ENCODE data around the gene PDGFRB. TPM values are rescaled to one million over a fixed set of nuclear protein-coding genes. Genes with fewer than 3 reads are reported as not detected.

Gene PDGFRB
- total and polyA plus RNA-seq, 2 of the 8 experiments (the other 6 are each of a cell fraction or from before 2014, with no cell fraction given) = 4.2 to 13.7 TPM

- CTCF ChIA-PET (ENCODE audit: partially characterized antibody) = interaction anchor here (0.6 to 17.8 kb wide), 16 partner anchors 14 to 215 kb away, joined by 3 to 406 read pairs (median 9); partner anchors contain the start of genes CDX1, PDGFRB and SLC6A7
- Histone ChIP-seq H4K91ac (replicated peaks; ENCODE audit: insufficient read length, low read length) (no peak overlapping the region), H2AK5ac (ENCODE audit: low read depth, low read length) (no peak overlapping the region), H3K56ac (replicated peaks; ENCODE audit: insufficient read length, low read depth, low read length) (no peak overlapping the region), H3K79me1 (ENCODE audit: low read depth, low read length) (no peaks in the 10 kb centered on the region; the same call in 1 of the 2 replicates), H2AFZ (ENCODE audit: low read length) (no peak overlapping the region), H3K23ac (ENCODE audit: insufficient read length) (no peak overlapping the region), H3K9ac (replicated peaks in 1 of 4; ENCODE audit: extremely low read depth in 1 of 4, low read depth in 3 of 4, low read length in 3 of 4) (no peak overlapping the region), H2BK5ac (ENCODE audit: low read depth, low read length) (no peak overlapping the region), H4K5ac (ENCODE audit: insufficient read length, low read depth, low read length) (no peak overlapping the region), H3K4me3 (ENCODE audit: extremely low read depth in 1 of 4, insufficient read depth in 2 of 4, low read depth in 3 of 4, low read length in 4 of 4) (no peak overlapping the region), H3K14ac (ENCODE audit: insufficient read length) (no peak overlapping the region), H3K4me2 (ENCODE audit: insufficient read depth in 1 of 2, low read depth in 2 of 2, low read length in 2 of 2) (no peak overlapping the region), H3K9me3 (ENCODE audit: insufficient read depth in 2 of 2, low read depth in 1 of 2, low read length in 1 of 2) (no peaks in the 10 kb centered on the region), H3K4ac (replicated peaks; ENCODE audit: insufficient read length, low read depth, low read length) (no peak overlapping the region), H2BK20ac (ENCODE audit: low read length) (no peak overlapping the region), H2BK120ac (replicated peaks; ENCODE audit: low read depth, low read length) (no peak overlapping the region), H3K18ac (ENCODE audit: extremely low read depth, low read length) (no peak overlapping the region), H3K36me3 (ENCODE audit: control insufficient read depth in 2 of 4, insufficient read depth in 4 of 4, low read length in 3 of 4) (no peaks in the 10 kb centered on the region), H2BK15ac (ENCODE audit: low read length) (no peak overlapping the region), H4K20me1 (replicated peaks in 1 of 2; ENCODE audit: control insufficient read depth in 1 of 2, insufficient read depth in 2 of 2, low read length in 2 of 2) (no peaks in the 10 kb centered on the region), H3K4me1 (replicated peaks in 1 of 4; ENCODE audit: control insufficient read depth in 3 of 4, insufficient read depth in 4 of 4, low read length in 3 of 4) (no peaks in the 10 kb centered on the region; a peak in 1 of 7 replicates), H3K79me2 (ENCODE audit: control insufficient read depth in 1 of 2, insufficient read depth in 2 of 2, low read length in 2 of 2) (no peaks in the 10 kb centered on the region), H3K27me3 (replicated peaks in 1 of 4; ENCODE audit: control insufficient read depth in 3 of 4, extremely low read depth in 1 of 4, insufficient read depth in 3 of 4, low read length in 3 of 4) (peaks cover 0 to 13% (median 5%) of the 10 kb centered on the region in 4 experiments; a peak in 4 of 7 replicates), H4K8ac (ENCODE audit: extremely low read depth, insufficient read depth, low read length) (no peak overlapping the region), H3K27ac (ENCODE audit: low read depth, low read length) (no peak overlapping the region), H2BK12ac (ENCODE audit: low read depth, low read length) (no peak overlapping the region), H3K23me2 (ENCODE audit: low read depth, low read length) (no peaks in the 10 kb centered on the region)
- POLR2A ChIA-PET (ENCODE audit: partially characterized antibody) = interaction anchor here (1.3 kb wide), 1 partner anchor 30 kb away, joined by 4 read pairs; no protein-coding TSS in a partner anchor
- TF ChIP-seq KDM4A (IDR thresholded peaks at IDR 0.05; ENCODE audit: low read depth, low read length, severe bottlenecking) = no peak
- FAIRE-seq = no peak
- DNase-seq (ENCODE audit: low read depth in 1 of 2, low spot score in 2 of 2) = no peak
- 83% methylated on average over 8 of the region's 8 CpGs; no CpG with 5 or more reads in 1 of the 2 experiments for WGBS, 2 experiments (ENCODE audit: extremely low coverage in 1 of 2, insufficient coverage in 1 of 2, insufficient read length in 1 of 2, insufficient replicate concordance in 2 of 2, low coverage in 1 of 2, low lambda C conversion rate in 2 of 2, missing lambda C conversion rate in 1 of 2)
These were observed 21.3 kb upstream of the PDGFRB start for GRCh38 chr5:150176745-150177477.

Measured in H1 (cell line).